Neutrophil (primary cell): ENCODE data around the gene SLIT3.

Source experiments
- H3K27ac ChIP-seq: fragments of 200-600 bp; sonication (generic); 2 replicates; pipeline ENCODE4 v1.5.1; 2016; ENCODE audit warnings: mild to moderate bottlenecking, moderate library complexity
- H3K27me3 ChIP-seq: fragments of 200-600 bp; sonication (generic); 2 replicates; pipeline ENCODE4 v1.6.0; 2016; ENCODE audit warnings: mild to moderate bottlenecking
- H3K36me3 ChIP-seq: fragments of 200-600 bp; sonication (generic); 2 replicates; pipeline ENCODE4 v1.5.1; 2017
- H3K4me1 ChIP-seq, 2 experiments: fragments of 200-600 bp in 1 of 2; sonication (generic) in 1 of 2; 1 replicate in 1 of 2; 2 replicates in 1 of 2; pipeline versions ENCODE4 v1.5.1 to v1.6.1; 2013 to 2016; ENCODE audit warnings: low read depth in 1 of 2, low read length in 1 of 2, mild to moderate bottlenecking in 1 of 2, moderate library complexity in 1 of 2; ENCODE audit not compliant: control insufficient read depth in 1 of 2, insufficient read depth in 1 of 2
- H3K4me3 ChIP-seq, 2 experiments: fragments of 200-600 bp in 1 of 2; sonication (generic) in 1 of 2; 1 replicate in 1 of 2; 2 replicates in 1 of 2; pipeline ENCODE4 v1.5.1; 2013 to 2016; ENCODE audit warnings: low read depth in 1 of 2, low read length in 1 of 2, mild to moderate bottlenecking in 1 of 2, moderate library complexity in 1 of 2
- H3K9me3 ChIP-seq: fragments of 200-600 bp; sonication (generic); 2 replicates; pipeline ENCODE4 v1.5.1; 2016
- CTCF ChIP-seq: fragments of 200-600 bp; sonication (generic); IDR thresholded peaks from 2 replicates; pipeline ENCODE4 v1.5.1; 2016; ENCODE audit warnings: antibody characterized with exemption

Gene SLIT3

GRCh38 chr5:168721002-168721753 lies 579.8 kb downstream of the SLIT3 start:
- H3K9me3 ChIP-seq = no peaks in the 10 kb centered on the region
- no peaks in the 10 kb centered on the region for H3K27me3 ChIP-seq
- H3K36me3 ChIP-seq = no peaks in the 10 kb centered on the region
- no peak overlapping the region for H3K27ac ChIP-seq
- no peaks in the 10 kb centered on the region for H3K4me1 ChIP-seq
- H3K4me3 ChIP-seq = no peak overlapping the region
- TF ChIP-seq CTCF = no peak

GRCh38 chr5:168720575-168720974 lies 580.4 kb downstream of the SLIT3 start:
- Histone ChIP-seq H3K27me3 (no peaks in the 10 kb centered on the region), H3K27ac (no peak overlapping the region), H3K4me1 (no peaks in the 10 kb centered on the region), H3K4me3 (no peak overlapping the region), H3K36me3 (no peaks in the 10 kb centered on the region), H3K9me3 (no peaks in the 10 kb centered on the region)
- no peak for TF ChIP-seq CTCF

- no peak for TF ChIP-seq CTCF
- Histone ChIP-seq H3K27me3 (no peaks in the 10 kb centered on the region), H3K36me3 (no peaks in the 10 kb centered on the region), H3K9me3 (no peaks in the 10 kb centered on the region), H3K4me3 (no peak overlapping the region), H3K4me1 (no peaks in the 10 kb centered on the region), H3K27ac (no peak overlapping the region)
Observed at GRCh38 chr5:168714046-168714445, 586.9 kb downstream of the SLIT3 start.

- TF ChIP-seq CTCF = no peak
- H3K27ac ChIP-seq = no peak overlapping the region
Observed at GRCh38 chr5:168713051-168713450, 587.9 kb downstream of the SLIT3 start.

GRCh38 chr5:168712280-168712924 lies 588.5 kb downstream of the SLIT3 start:
- no peak overlapping the region for H3K4me3 ChIP-seq
- H3K36me3 ChIP-seq = no peaks in the 10 kb centered on the region
- no peaks in the 10 kb centered on the region for H3K9me3 ChIP-seq
- no peaks in the 10 kb centered on the region for H3K27me3 ChIP-seq
- H3K4me1 ChIP-seq = no peaks in the 10 kb centered on the region
- no peak overlapping the region for H3K27ac ChIP-seq
- no peak for TF ChIP-seq CTCF

More at GRCh38 chr5:168713051-168713450, 587.9 kb downstream of the SLIT3 start:
- no peaks in the 10 kb centered on the region for H3K9me3 ChIP-seq
- no peaks in the 10 kb centered on the region for H3K36me3 ChIP-seq
- H3K4me1 ChIP-seq = no peaks in the 10 kb centered on the region
- H3K4me3 ChIP-seq = no peak overlapping the region
- H3K27me3 ChIP-seq = no peaks in the 10 kb centered on the region
